ENCODE results near the gene PRPH.
A peak's percentile ranks its signal among the peaks of the same experiment; 100 is the strongest.

PRPH gene

GRCh38 chr12:49346659-49347310 is 51.8 kb downstream of the PRPH start, which contains the start of gene DNAJC22:
TSS of gene DNAJC22 (plus strand) at chr12:49346888. CDS start at chr12:49348873, 1,985 bp downstream.
- H3K4me1 ChIP-seq (ENCODE audit: control insufficient read depth, insufficient read depth, low read length) = peaks cover 8% of the 10 kb centered on the region
- peaks cover 72% of the 10 kb centered on the region for H3K27me3 ChIP-seq (ENCODE audit: control insufficient read depth, insufficient read depth, low read length)
- no peaks in the 10 kb centered on the region for H3K36me3 ChIP-seq (ENCODE audit: control insufficient read depth, insufficient read depth, low read length)
- no peaks in the 10 kb centered on the region for H3K9me3 ChIP-seq (ENCODE audit: control insufficient read depth, insufficient read depth, low read length)
- H3K4me3 ChIP-seq (ENCODE audit: low read depth, low read length) = peak within 1 kb of the TSS; percentile 52
- H3K9ac ChIP-seq (ENCODE audit: low read depth, low read length) = no peak within 1 kb of the TSS

GRCh38 chr12:49347311-49348193 is 52.6 kb downstream of the PRPH start:
- peaks cover 8% of the 10 kb centered on the region for H3K4me1 ChIP-seq (ENCODE audit: control insufficient read depth, insufficient read depth, low read length)
- peaks cover 69% of the 10 kb centered on the region for H3K27me3 ChIP-seq (ENCODE audit: control insufficient read depth, insufficient read depth, low read length)
- no peaks in the 10 kb centered on the region for H3K9me3 ChIP-seq (ENCODE audit: control insufficient read depth, insufficient read depth, low read length)
- no peak overlapping the region for H3K9ac ChIP-seq (ENCODE audit: low read depth, low read length)
- peak overlapping the region; percentile 52 for H3K4me3 ChIP-seq (ENCODE audit: low read depth, low read length)
- H3K36me3 ChIP-seq (ENCODE audit: control insufficient read depth, insufficient read depth, low read length) = no peaks in the 10 kb centered on the region

All from iPS-15b (cell line).